Liver (tissue), 9 donors: ENCODE measurements around the gene STH. TPM values are rescaled to one million over a fixed set of nuclear protein-coding genes. Genes with fewer than 3 reads are reported as not detected.

Experiments
- DNase-seq: peaks from one replicate; pipeline ENCODE4 v3.0.0-alpha.2; 2017; ENCODE audit warnings: low spot score
- H3K27ac ChIP-seq, 2 donors: one replicate each; pipeline ENCODE4 v1.7.0; 2013; ENCODE audit warnings: inconsistent platforms in 2 of 2, low read length in 2 of 2, control low read depth in 1 of 2, low read depth in 1 of 2, mild to moderate bottlenecking in 1 of 2
- H3K27me3 ChIP-seq, 4 donors: one replicate each; pipeline versions ENCODE4 v1.6.1 to v1.7.0; 2013; ENCODE audit warnings: low read length in 3 of 4, inconsistent platforms in 1 of 4, mild to moderate bottlenecking in 1 of 4, moderate library complexity in 1 of 4; ENCODE audit not compliant: control insufficient read depth in 4 of 4, insufficient read depth in 4 of 4
- H3K36me3 ChIP-seq, 4 donors: one replicate each; pipeline versions ENCODE4 v1.6.1 to v1.7.0; 2013; ENCODE audit warnings: low read length in 3 of 4, mild to moderate bottlenecking in 3 of 4, low read depth in 1 of 4, moderate library complexity in 1 of 4; ENCODE audit not compliant: control insufficient read depth in 4 of 4, insufficient read depth in 3 of 4
- H3K4me1 ChIP-seq, 4 donors: one replicate each; pipeline versions ENCODE4 v1.6.1 to v1.7.0; 2013; ENCODE audit warnings: low read length in 3 of 4, mild to moderate bottlenecking in 3 of 4, moderate library complexity in 1 of 4; ENCODE audit not compliant: control insufficient read depth in 4 of 4, insufficient read depth in 4 of 4
- H3K4me3 ChIP-seq, 3 donors: one replicate each; pipeline versions ENCODE4 v1.6.1 to v1.7.0; 2013; ENCODE audit warnings: low read length in 3 of 3, control low read depth in 1 of 3, low read depth in 1 of 3, mild to moderate bottlenecking in 1 of 3
- H3K9ac ChIP-seq, 2 donors: one replicate each; pipeline ENCODE4 v1.7.0; 2013; ENCODE audit warnings: low read length in 2 of 2, mild to moderate bottlenecking in 2 of 2, moderate library complexity in 2 of 2, control low read depth in 1 of 2, low read depth in 1 of 2
- H3K9me3 ChIP-seq, 4 donors: one replicate each; pipeline versions ENCODE4 v1.6.1 to v1.7.0; 2013; ENCODE audit warnings: low read length in 3 of 4; ENCODE audit not compliant: control insufficient read depth in 4 of 4
- ATF3 ChIP-seq: IDR thresholded peaks from 2 replicates; pipeline ENCODE4 v1.6.1; 2016; ENCODE audit warnings: antibody characterized with exemption
- CTCF ChIP-seq: fragments of 150-350 bp; IDR thresholded peaks from 2 replicates; pipeline ENCODE4 v1.5.1; 2017; ENCODE audit warnings: improper control_type of control experiment, low read depth, low read length; ENCODE audit not compliant: missing input control
- EGR1 ChIP-seq, 2 donors: IDR thresholded peaks; 2 replicates each; pipeline ENCODE4 v1.6.1; 2016 to 2018; ENCODE audit warnings: antibody characterized with exemption in 2 of 2, low read depth in 2 of 2
- FOXA1 ChIP-seq: IDR thresholded peaks from 2 replicates; pipeline ENCODE4 v1.6.1; 2016; ENCODE audit warnings: antibody characterized with exemption
- FOXA2 ChIP-seq: IDR thresholded peaks from 2 replicates; pipeline ENCODE4 v1.6.1; 2016; ENCODE audit warnings: antibody characterized with exemption
- GABPA ChIP-seq, 2 donors: IDR thresholded peaks in 1 of 2; conservative IDR thresholded peaks in 1 of 2; 2 replicates each; pipeline ENCODE4 v1.6.1; 2016; ENCODE audit warnings: antibody characterized with exemption in 2 of 2, mild to moderate bottlenecking in 1 of 2, moderate library complexity in 1 of 2
- HNF4A ChIP-seq, 2 donors: conservative IDR thresholded peaks; 2 replicates each; pipeline ENCODE4 v1.6.1; 2016; ENCODE audit warnings: antibody characterized with exemption in 2 of 2, mild to moderate bottlenecking in 2 of 2
- HNF4G ChIP-seq: IDR thresholded peaks from 2 replicates; pipeline ENCODE4 v1.6.1; 2016; ENCODE audit warnings: antibody characterized with exemption
- JUND ChIP-seq, 2 donors: IDR thresholded peaks; 2 replicates each; pipeline ENCODE4 v1.6.1; 2016; ENCODE audit warnings: antibody characterized with exemption in 2 of 2
- MAX ChIP-seq: IDR thresholded peaks from 2 replicates; pipeline ENCODE4 v1.6.1; 2016; ENCODE audit warnings: antibody characterized with exemption
- NR2F2 ChIP-seq: IDR thresholded peaks from 2 replicates; pipeline ENCODE4 v1.6.1; 2016; ENCODE audit warnings: antibody characterized with exemption
- RAD21 ChIP-seq, 2 donors: IDR thresholded peaks; 2 replicates each; pipeline ENCODE4 v1.6.1; 2016; ENCODE audit warnings: antibody characterized with exemption in 2 of 2, mild to moderate bottlenecking in 2 of 2
- REST ChIP-seq: IDR thresholded peaks from 2 replicates; pipeline ENCODE4 v1.6.1; 2016; ENCODE audit warnings: antibody characterized with exemption, mild to moderate bottlenecking
- SP1 ChIP-seq: IDR thresholded peaks from 2 replicates; pipeline ENCODE4 v1.6.1; 2018; ENCODE audit warnings: antibody characterized with exemption, mild to moderate bottlenecking
- TAF1 ChIP-seq: conservative IDR thresholded peaks from 2 replicates; pipeline ENCODE4 v1.6.1; 2016; ENCODE audit warnings: antibody characterized with exemption, mild to moderate bottlenecking
- YY1 ChIP-seq: IDR thresholded peaks from 2 replicates; pipeline ENCODE4 v1.6.1; 2016; ENCODE audit warnings: antibody characterized with exemption, mild to moderate bottlenecking
- ZBTB33 ChIP-seq: IDR thresholded peaks from 2 replicates; pipeline ENCODE4 v1.6.1; 2016; ENCODE audit warnings: antibody characterized with exemption
- WGBS: extraction: QIAGEN DNeasy Blood & Tissue Kit; methylation state at CpG from one replicate; pipeline ENCODE4 v1.1.7; 2013; 5-methylcytosine and 5-hydroxymethylcytosine counted together
- polyA plus RNA-seq, 2 donors: library from polyadenylated mRNA; stranded (reverse) in 1 of 2; unstranded in 1 of 2; fragments of 200-250 nt in 1 of 2; fragments of >200 nt in 1 of 2; fragmentation: Nextera tagmentation in 1 of 2; extraction: Ambion mirVana in 1 of 2; gene quantifications; one replicate each; pipeline versions ENCODE4 v1.2.1 to v1.2.3, GENCODE V29; 2013 to 2015
- total RNA-seq, 2 donors: library from RNA; depleted of rRNA; stranded (reverse); fragments of >200 nt; gene quantifications; one replicate each; pipeline ENCODE4 v1.2.3, GENCODE V29; 2014
- donor health status: healthy.
- donor health status: healthy.
- donor health status: healthy.
- donor health status: healthy.
- donor health status: healthy.

STH gene
- total and polyA plus RNA-seq, 4 donors: not detected

GRCh38 chr17:46033392-46033791, 34.3 kb downstream of the STH start:
- DNase-seq: no peak
- TF ChIP-seq SP1 (no peak), ZBTB33 (no peak), JUND (IDR thresholded peaks at IDR 0.05) (no peak), REST (no peak), GABPA (IDR thresholded peaks at IDR 0.05 in 1 of 2, conservative IDR thresholded peaks at IDR 0.05 in 1 of 2) (no peak), YY1 (no peak), FOXA2 (no peak), NR2F2 (no peak), FOXA1 (no peak), HNF4G (no peak), HNF4A (conservative IDR thresholded peaks at IDR 0.05) (no peak), EGR1 (IDR thresholded peaks at IDR 0.05; ENCODE audit: low read depth in 2 of 2) (no peak), CTCF (no peak), TAF1 (no peak), MAX (no peak), ATF3 (no peak), RAD21 (IDR thresholded peaks at IDR 0.05) (no peak)
- H3K36me3 ChIP-seq: peaks cover 16 to 86% (median 74%) of the 10 kb centered on the region in 4 donors
- H3K27me3 ChIP-seq: no peaks in the 10 kb centered on the region
- H3K9ac ChIP-seq: no peak overlapping the region
- no peaks in the 10 kb centered on the region for H3K4me1 ChIP-seq
- WGBS: 94% methylated on average over 3 of the region's 3 CpGs
- no peak overlapping the region for H3K27ac ChIP-seq
- H3K4me3 ChIP-seq: no peak overlapping the region
- no peaks in the 10 kb centered on the region for H3K9me3 ChIP-seq
